PFSK-1 (cell line): ENCODE measurements around the gene SCYGR4.

Experiments used
- FOXP2 ChIP-seq: optimal IDR thresholded peaks from 2 replicates; pipeline ENCODE3; 2011; ENCODE audit warnings: borderline replicate concordance, control low read depth, inconsistent platforms; ENCODE audit not compliant: insufficient read depth; ENCODE audit errors: extremely low read length, extremely low read depth
- POLR2AphosphoS5 ChIP-seq: IDR thresholded peaks from 2 replicates; pipeline ENCODE4 v1.6.1; 2012; ENCODE audit warnings: low read depth, mild to moderate bottlenecking, control low read depth, low read length, moderate library complexity
- SIN3A ChIP-seq: IDR thresholded peaks from 2 replicates; pipeline ENCODE4 v1.6.1; 2012; ENCODE audit warnings: mild to moderate bottlenecking, low read length, moderate library complexity, borderline replicate concordance; ENCODE audit not compliant: insufficient read depth
- TAF1 ChIP-seq: IDR thresholded peaks from 2 replicates; pipeline ENCODE4 v1.6.1; 2012; ENCODE audit warnings: low read length, control low read depth, borderline replicate concordance; ENCODE audit not compliant: insufficient read depth
- TF ChIP-seq, protein P1 (sequence below), 2 experiments: IDR thresholded peaks; 2 replicates each; pipeline versions ENCODE4 v1.6.1 to v1.8.0; 2011 to 2012; ENCODE audit warnings: low read depth in 2 of 2, low read length in 2 of 2, control low read depth in 1 of 2, inconsistent platforms in 1 of 2, mild to moderate bottlenecking in 1 of 2, moderate library complexity in 1 of 2; ENCODE audit not compliant: insufficient read depth in 1 of 2

DNA sequence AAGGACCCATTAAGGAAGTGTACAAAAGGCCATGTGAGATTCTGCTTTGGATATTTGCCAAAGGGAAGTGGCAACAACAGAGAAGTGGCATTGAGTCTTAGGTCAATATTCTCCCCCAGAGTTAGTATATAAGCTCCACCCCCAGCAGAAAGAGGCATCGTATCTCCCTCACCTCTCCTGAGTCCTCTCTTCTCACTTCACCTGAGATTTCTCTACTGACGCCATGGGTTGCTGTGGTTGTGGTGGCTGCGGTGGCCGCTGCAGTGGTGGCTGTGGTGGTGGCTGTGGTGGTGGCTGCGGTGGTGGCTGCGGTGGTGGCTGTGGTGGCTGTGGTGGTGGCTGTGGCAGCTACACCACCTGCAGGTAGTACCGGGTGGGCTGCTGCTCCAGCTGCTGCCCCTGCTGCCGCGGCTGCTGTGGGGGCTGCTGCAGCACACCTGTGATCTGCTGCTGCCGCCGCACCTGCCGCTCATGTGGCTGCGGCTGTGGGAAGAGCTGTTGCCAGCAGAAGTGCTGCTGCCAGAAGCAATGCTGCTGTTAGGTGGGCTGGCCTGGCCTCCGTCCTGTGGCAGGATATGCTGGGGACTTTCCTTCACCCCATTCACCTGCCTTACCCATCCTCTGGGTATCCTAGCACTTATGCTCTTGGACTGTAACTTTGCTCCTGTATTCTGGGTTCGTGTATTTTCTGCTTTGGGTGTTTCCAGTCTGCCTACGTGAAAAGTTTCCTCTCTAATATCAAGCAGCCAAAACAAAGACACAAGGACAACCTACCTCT lies 8.5 kb upstream of the SCYGR4 start:
- TF ChIP-seq FOXP2 (no peak), SIN3A (no peak), POLR2AphosphoS5 (no peak), TAF1 (no peak)
- TF ChIP-seq, protein P1, sequence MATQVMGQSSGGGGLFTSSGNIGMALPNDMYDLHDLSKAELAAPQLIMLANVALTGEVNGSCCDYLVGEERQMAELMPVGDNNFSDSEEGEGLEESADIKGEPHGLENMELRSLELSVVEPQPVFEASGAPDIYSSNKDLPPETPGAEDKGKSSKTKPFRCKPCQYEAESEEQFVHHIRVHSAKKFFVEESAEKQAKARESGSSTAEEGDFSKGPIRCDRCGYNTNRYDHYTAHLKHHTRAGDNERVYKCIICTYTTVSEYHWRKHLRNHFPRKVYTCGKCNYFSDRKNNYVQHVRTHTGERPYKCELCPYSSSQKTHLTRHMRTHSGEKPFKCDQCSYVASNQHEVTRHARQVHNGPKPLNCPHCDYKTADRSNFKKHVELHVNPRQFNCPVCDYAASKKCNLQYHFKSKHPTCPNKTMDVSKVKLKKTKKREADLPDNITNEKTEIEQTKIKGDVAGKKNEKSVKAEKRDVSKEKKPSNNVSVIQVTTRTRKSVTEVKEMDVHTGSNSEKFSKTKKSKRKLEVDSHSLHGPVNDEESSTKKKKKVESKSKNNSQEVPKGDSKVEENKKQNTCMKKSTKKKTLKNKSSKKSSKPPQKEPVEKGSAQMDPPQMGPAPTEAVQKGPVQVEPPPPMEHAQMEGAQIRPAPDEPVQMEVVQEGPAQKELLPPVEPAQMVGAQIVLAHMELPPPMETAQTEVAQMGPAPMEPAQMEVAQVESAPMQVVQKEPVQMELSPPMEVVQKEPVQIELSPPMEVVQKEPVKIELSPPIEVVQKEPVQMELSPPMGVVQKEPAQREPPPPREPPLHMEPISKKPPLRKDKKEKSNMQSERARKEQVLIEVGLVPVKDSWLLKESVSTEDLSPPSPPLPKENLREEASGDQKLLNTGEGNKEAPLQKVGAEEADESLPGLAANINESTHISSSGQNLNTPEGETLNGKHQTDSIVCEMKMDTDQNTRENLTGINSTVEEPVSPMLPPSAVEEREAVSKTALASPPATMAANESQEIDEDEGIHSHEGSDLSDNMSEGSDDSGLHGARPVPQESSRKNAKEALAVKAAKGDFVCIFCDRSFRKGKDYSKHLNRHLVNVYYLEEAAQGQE (IDR thresholded peaks at IDR 0.05; ENCODE audit: insufficient read depth in 1 of 2, low read depth in 2 of 2, low read length in 2 of 2) = no peak
